GM12892 (cell line): ENCODE data around the gene TCEANC.

Experiments
- DNase-seq: peaks from one replicate; pipeline ENCODE4 v3.0.0; 2011; ENCODE audit not compliant: insufficient read length
- FAIRE-seq: peaks from 2 replicates; lab custom pipeline; 2011; peaks lifted over from hg19 to GRCh38; lab: Jason Lieb, UNC
- POLR2A ChIP-seq: IDR thresholded peaks from 2 replicates; pipeline ENCODE4 v1.6.1; 2011; ENCODE audit warnings: low read depth, low read length, control low read depth
- POLR2AphosphoS5 ChIP-seq: IDR thresholded peaks from 2 replicates; pipeline ENCODE4 v1.6.1; 2011; ENCODE audit warnings: low read depth, low read length, control low read depth
- TAF1 ChIP-seq: IDR thresholded peaks from 2 replicates; pipeline ENCODE4 v1.6.1; 2011; ENCODE audit warnings: low read depth, mild to moderate bottlenecking, control low read depth, low read length, borderline replicate concordance

Gene TCEANC

GRCh38 chrX:13687203-13687602 lies 34.3 kb downstream of the TCEANC start:
- TF ChIP-seq POLR2A: no peak
- TF ChIP-seq TAF1: no peak
- TF ChIP-seq POLR2AphosphoS5: no peak
- FAIRE-seq: peak; percentile 82
- no peak for DNase-seq

- FAIRE-seq (no peak), DNase-seq (no peak)
- no peak for TF ChIP-seq POLR2A
- TF ChIP-seq TAF1: no peak
- TF ChIP-seq POLR2AphosphoS5: no peak
These were observed 35.5 kb downstream of the TCEANC start for GRCh38 chrX:13688384-13688957.

GRCh38 chrX:13688958-13689740 lies 36.2 kb downstream of the TCEANC start, which contains the start of gene RAB9A:
Gene RAB9A, plus strand, starts transcription at chrX:13689128. Its CDS starts 19,619 bp downstream, at chrX:13708747.
- DNase-seq (peak; percentile 69), FAIRE-seq (peak; percentile 97)
- peak; percentile 64; the same call in 1 of the 2 replicates for TF ChIP-seq TAF1
- TF ChIP-seq POLR2A: peak; percentile 74; the same call in 1 of the 2 replicates
- TF ChIP-seq POLR2AphosphoS5: peak; percentile 67; the same call in 1 of the 2 replicates

GRCh38 chrX:13689741-13690211 lies 36.8 kb downstream of the TCEANC start:
- no peak for FAIRE-seq
- TF ChIP-seq POLR2AphosphoS5: no peak
- TF ChIP-seq POLR2A: no peak
- TF ChIP-seq TAF1: no peak
- no peak for DNase-seq

- DNase-seq (no peak), FAIRE-seq (peak; percentile 77)
- TF ChIP-seq POLR2A: no peak
- no peak for TF ChIP-seq POLR2AphosphoS5
- no peak for TF ChIP-seq TAF1
These were observed 37.9 kb downstream of the TCEANC start for GRCh38 chrX:13690836-13691235.

- FAIRE-seq (peak; percentile 51), DNase-seq (no peak)
- TF ChIP-seq TAF1 (no peak), POLR2A (no peak), POLR2AphosphoS5 (no peak)
These were observed 39.0 kb downstream of the TCEANC start for GRCh38 chrX:13691841-13692371.

- TF ChIP-seq POLR2AphosphoS5: no peak
- no peak for TF ChIP-seq POLR2A
- TF ChIP-seq TAF1: no peak
- DNase-seq: no peak
- peak; percentile 42 for FAIRE-seq
These were observed 39.9 kb downstream of the TCEANC start for GRCh38 chrX:13692771-13693231.

- FAIRE-seq (peak; percentile 53), DNase-seq (no peak)
- no peak for TF ChIP-seq POLR2AphosphoS5
- no peak for TF ChIP-seq POLR2A
- no peak for TF ChIP-seq TAF1
These were observed 40.5 kb downstream of the TCEANC start for GRCh38 chrX:13693341-13693961.

- peak; percentile 17 for FAIRE-seq
- DNase-seq: no peak
- TF ChIP-seq TAF1: no peak
- TF ChIP-seq POLR2A: no peak
- TF ChIP-seq POLR2AphosphoS5: no peak
These were observed 41.4 kb downstream of the TCEANC start for GRCh38 chrX:13694359-13694758.

- FAIRE-seq (peak; percentile 33), DNase-seq (no peak)
- no peak for TF ChIP-seq POLR2A
- no peak for TF ChIP-seq TAF1
- TF ChIP-seq POLR2AphosphoS5: no peak
These were observed 42.0 kb downstream of the TCEANC start for GRCh38 chrX:13694983-13695382.
